ENCODE data around the gene PJA2. TPM values are rescaled to one million over a fixed set of nuclear protein-coding genes. Genes with fewer than 3 reads are reported as not detected.

Gene PJA2
- total and polyA plus RNA-seq, 10 donors = 15.3 to 133 (median 90.3) TPM

- DNase-seq = no peak
- peaks cover 0 to 22% (median 2%) of the 10 kb centered on the region in 6 donors for H3K4me1 ChIP-seq
- H3K27ac ChIP-seq = no peak overlapping the region
- peaks cover 0 to 14% (median 9%) of the 10 kb centered on the region in 8 donors for H3K9me3 ChIP-seq
- no peak for TF ChIP-seq POLR2A (IDR thresholded peaks at IDR 0.05)
- TF ChIP-seq CTCF (IDR thresholded peaks at IDR 0.05 in 8 of 11, conservative IDR thresholded peaks at IDR 0.05 in 3 of 11) = no peak
- no peak for TF ChIP-seq POLR2AphosphoS5 (IDR thresholded peaks at IDR 0.05)
- peaks cover 6 to 95% (median 56%) of the 10 kb centered on the region in 6 donors for H3K36me3 ChIP-seq
- no peaks in the 10 kb centered on the region for H3K27me3 ChIP-seq (replicated peaks in 1 of 7)
- H3K4me3 ChIP-seq = no peak overlapping the region
- intact Hi-C loops (cut with DNase I; ENCODE audit: low total_unique reads) = no loop called here
Observed at GRCh38 chr5:109365653-109366052, 44.1 kb downstream of the PJA2 start.

GRCh38 chr5:109364977-109365376 lies 44.8 kb downstream of the PJA2 start:
- peaks cover 0 to 22% (median 2%) of the 10 kb centered on the region in 6 donors for H3K4me1 ChIP-seq
- H3K27me3 ChIP-seq (replicated peaks in 1 of 7) = no peaks in the 10 kb centered on the region
- H3K27ac ChIP-seq = no peak overlapping the region
- 89 to 97% (median 93%) methylated on average over 3 of the region's 3 CpGs for WGBS, 5 donors
- DNase-seq = no peak
- H3K9me3 ChIP-seq = peaks cover 0 to 14% (median 9%) of the 10 kb centered on the region in 8 donors
- intact Hi-C loops (cut with DNase I; ENCODE audit: low total_unique reads) = no loop called here
- TF ChIP-seq POLR2AphosphoS5 (IDR thresholded peaks at IDR 0.05) = no peak
- TF ChIP-seq CTCF (IDR thresholded peaks at IDR 0.05 in 8 of 11, conservative IDR thresholded peaks at IDR 0.05 in 3 of 11) = no peak
- no peak for TF ChIP-seq POLR2A (IDR thresholded peaks at IDR 0.05)
- no peak overlapping the region for H3K4me3 ChIP-seq
- peaks cover 6 to 96% (median 59%) of the 10 kb centered on the region in 6 donors for H3K36me3 ChIP-seq

- DNase-seq = no peak
- Histone ChIP-seq H3K9me3 (no peaks in the 10 kb centered on the region), H3K36me3 (peaks cover 0 to 92% (median 48%) of the 10 kb centered on the region in 6 donors), H3K4me1 (peaks cover 0 to 12% (median 2%) of the 10 kb centered on the region in 6 donors), H3K27ac (no peak overlapping the region), H3K27me3 (replicated peaks in 1 of 7) (no peaks in the 10 kb centered on the region), H3K4me3 (no peak overlapping the region)
- intact Hi-C loops (cut with DNase I; ENCODE audit: low total_unique reads) = loop anchor here (10.0 kb wide), 1 partner anchor 45 kb away; the partner anchor contains the start of gene PJA2
- WGBS, 5 donors = 74 to 84% (median 83%) methylated on average over 3 of the region's 3 CpGs
- TF ChIP-seq POLR2A (IDR thresholded peaks at IDR 0.05) = no peak
- TF ChIP-seq POLR2AphosphoS5 (IDR thresholded peaks at IDR 0.05) = no peak
- TF ChIP-seq CTCF (IDR thresholded peaks at IDR 0.05 in 8 of 11, conservative IDR thresholded peaks at IDR 0.05 in 3 of 11) = no peak
Observed at GRCh38 chr5:109359642-109360041, 50.1 kb downstream of the PJA2 start.

GRCh38 chr5:109357807-109358206 lies 52.0 kb downstream of the PJA2 start:
- Histone ChIP-seq H3K36me3 (peaks cover 0 to 86% (median 46%) of the 10 kb centered on the region in 6 donors), H3K27ac (no peak overlapping the region), H3K4me1 (peaks cover 0 to 4% (median 0%) of the 10 kb centered on the region in 6 donors), H3K4me3 (no peak overlapping the region), H3K27me3 (replicated peaks in 1 of 7) (no peaks in the 10 kb centered on the region), H3K9me3 (no peaks in the 10 kb centered on the region)
- intact Hi-C loops (cut with DNase I; ENCODE audit: low total_unique reads) = loop anchor here (10.0 kb wide), 1 partner anchor 47 kb away; the partner anchor contains the start of gene PJA2
- 88 to 97% (median 91%) methylated on average over 2 of the region's 2 CpGs for WGBS, 5 donors
- DNase-seq = no peak
- TF ChIP-seq POLR2AphosphoS5 (IDR thresholded peaks at IDR 0.05) (no peak), POLR2A (IDR thresholded peaks at IDR 0.05) (no peak), CTCF (IDR thresholded peaks at IDR 0.05 in 8 of 11, conservative IDR thresholded peaks at IDR 0.05 in 3 of 11) (no peak)
